ENCODE results near the gene TMEM63A.
A peak's percentile ranks its signal among the peaks of the same experiment; 100 is the strongest.

Gene TMEM63A

GRCh38 chr1:225847610-225848009 lies 34.6 kb downstream of the TMEM63A start:
- no peak for DNase-seq (ENCODE audit: low read depth, low spot score)
- in situ Hi-C loops (cut with HindIII; ENCODE audit: low sequenced_read_pairs), result no loop called here
- TF ChIP-seq CTCF (IDR thresholded peaks at IDR 0.05; ENCODE audit: low read depth, low read length), result no peak
- H3K4me3 ChIP-seq (ENCODE audit: low read depth, low read length), result no peak overlapping the region

DNA sequence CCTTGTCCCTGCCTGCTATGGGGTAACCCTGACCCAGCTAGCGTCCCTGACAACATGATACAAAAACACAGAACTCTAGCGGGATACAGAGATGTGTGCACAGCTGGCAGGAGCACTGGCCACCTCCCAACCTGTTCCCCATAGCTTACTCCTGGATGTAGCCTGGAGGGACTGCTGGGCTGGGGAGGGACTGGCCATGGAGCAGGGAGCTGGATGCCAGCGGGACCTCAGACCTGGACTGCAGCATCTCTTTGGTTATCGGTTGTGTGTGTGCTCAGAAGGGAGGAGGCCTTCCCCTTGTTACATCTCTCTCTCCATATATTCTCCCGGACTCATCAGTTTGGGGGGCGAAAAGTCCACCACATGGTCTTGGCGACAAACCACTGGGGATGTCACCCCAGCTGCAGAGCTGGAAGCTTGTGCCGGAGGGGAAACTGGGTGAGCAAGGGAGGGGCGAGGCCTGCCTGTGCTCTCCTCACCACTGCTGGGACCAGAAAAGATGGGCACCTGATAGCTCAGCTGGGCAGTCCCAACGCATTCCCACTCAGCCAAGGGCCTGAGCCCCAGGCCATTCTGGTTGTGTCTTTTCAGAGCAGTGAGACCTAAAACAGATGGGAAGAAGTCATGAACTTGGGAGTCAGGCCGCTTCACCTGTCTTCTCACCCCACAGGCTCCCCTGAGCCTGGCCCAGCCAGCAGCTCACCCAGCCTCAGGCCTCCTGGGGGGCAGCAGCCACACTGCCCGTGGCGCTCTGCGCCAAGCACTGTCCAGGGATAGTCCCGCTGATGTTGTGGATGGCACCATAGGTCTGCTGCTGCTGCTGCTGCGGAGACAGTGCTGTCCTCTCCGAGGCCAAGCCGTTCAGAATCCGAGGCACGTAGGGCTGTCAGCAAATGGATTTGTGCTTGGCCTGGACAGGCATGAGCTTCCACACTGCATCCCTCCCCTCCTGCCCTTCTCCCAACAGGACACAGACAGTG lies 35.6 kb downstream of the TMEM63A start:
- in situ Hi-C loops (cut with HindIII; ENCODE audit: low sequenced_read_pairs), result no loop called here
- H3K4me3 ChIP-seq (ENCODE audit: low read depth, low read length), result no peak overlapping the region
- no peak for DNase-seq (ENCODE audit: low read depth, low spot score)
- no peak for TF ChIP-seq CTCF (IDR thresholded peaks at IDR 0.05; ENCODE audit: low read depth, low read length)

DNA sequence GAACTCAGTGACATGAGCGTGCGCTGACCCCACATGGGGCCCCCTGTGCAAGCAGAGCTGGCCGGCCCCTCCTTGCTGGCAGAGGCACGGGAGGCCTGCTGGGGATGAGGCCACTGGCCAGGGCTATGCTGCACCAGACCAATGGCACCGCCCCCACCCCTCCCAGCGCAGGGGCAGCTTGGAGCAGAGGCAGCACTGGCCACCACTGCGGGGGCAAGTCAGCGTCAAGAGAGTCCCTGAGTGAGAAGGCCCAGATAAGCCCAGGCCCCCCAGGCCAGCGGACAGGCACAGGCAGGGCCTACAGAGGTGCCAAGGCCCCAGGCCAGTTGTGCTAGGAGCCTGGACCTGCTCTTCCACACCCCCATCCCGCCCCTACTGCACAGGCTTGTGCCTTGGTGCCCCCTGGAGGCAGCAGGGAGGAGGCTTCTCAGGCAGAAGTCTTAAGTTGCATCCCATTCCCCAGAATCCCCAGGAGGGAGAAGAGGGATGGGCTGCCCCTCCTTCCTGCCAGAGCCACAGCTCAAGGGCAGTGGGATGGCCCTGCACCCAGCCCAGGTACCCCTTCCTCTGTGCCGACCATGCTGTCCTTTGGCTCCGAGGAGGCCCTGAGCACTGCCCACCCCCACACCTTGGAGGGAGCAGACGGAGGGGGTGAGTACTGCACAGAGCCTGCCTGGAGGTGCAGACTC lies 36.5 kb downstream of the TMEM63A start:
- peak; percentile 84 for DNase-seq (ENCODE audit: low read depth, low spot score)
- in situ Hi-C loops (cut with HindIII; ENCODE audit: low sequenced_read_pairs), result no loop called here
- no peak overlapping the region for H3K4me3 ChIP-seq (ENCODE audit: low read depth, low read length)
- peak; percentile 91 for TF ChIP-seq CTCF (IDR thresholded peaks at IDR 0.05; ENCODE audit: low read depth, low read length)

GRCh38 chr1:225845097-225845496 lies 37.1 kb downstream of the TMEM63A start:
- no peak for DNase-seq (ENCODE audit: low read depth, low spot score)
- no peak for TF ChIP-seq CTCF (IDR thresholded peaks at IDR 0.05; ENCODE audit: low read depth, low read length)
- H3K4me3 ChIP-seq (ENCODE audit: low read depth, low read length), result no peak overlapping the region
- in situ Hi-C loops (cut with HindIII; ENCODE audit: low sequenced_read_pairs), result no loop called here

DNA sequence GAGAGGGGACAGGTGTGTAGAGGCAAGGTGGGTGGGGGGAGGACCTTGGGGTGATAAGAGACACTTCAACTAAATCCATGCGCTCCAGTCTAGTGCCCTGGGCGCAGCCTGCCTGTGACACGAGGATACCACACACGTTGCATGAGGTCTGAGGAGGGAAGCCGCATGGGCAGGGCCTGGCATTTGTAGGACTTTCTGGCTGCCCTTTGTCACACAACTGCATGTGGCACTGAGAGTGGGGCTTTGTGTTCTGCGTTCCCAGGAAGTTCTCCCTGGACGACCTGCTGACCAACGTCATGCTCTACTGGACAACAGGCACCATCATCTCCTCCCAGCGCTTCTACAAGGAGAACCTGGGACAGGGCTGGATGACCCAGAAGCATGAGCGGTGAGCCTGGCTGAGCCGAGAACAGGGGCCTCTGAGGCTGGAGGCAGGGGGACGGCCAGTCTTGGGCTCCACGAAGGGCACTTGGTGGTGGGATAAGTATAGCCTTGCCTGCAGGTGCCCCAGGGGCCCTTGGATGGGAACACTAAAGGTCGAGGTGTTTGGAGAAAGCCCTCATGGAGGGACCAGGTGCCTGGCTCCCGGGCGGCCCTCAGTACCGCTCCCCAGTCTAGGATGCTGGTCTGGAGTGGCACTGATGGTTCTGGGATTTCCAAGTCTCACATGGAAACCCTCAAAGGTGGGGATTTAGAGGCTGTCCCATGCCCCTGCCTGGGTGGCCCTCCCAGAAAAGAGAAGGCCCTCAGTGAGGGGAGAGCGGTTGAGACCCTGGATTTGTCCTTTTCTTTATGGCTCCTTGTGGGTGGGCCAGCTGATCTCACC lies 37.7 kb downstream of the TMEM63A start:
- H3K4me3 ChIP-seq (ENCODE audit: low read depth, low read length), result no peak overlapping the region
- DNase-seq (ENCODE audit: low read depth, low spot score), result no peak
- no peak for TF ChIP-seq CTCF (IDR thresholded peaks at IDR 0.05; ENCODE audit: low read depth, low read length)
- in situ Hi-C loops (cut with HindIII; ENCODE audit: low sequenced_read_pairs), result no loop called here

GRCh38 chr1:225843426-225843795 lies 38.8 kb downstream of the TMEM63A start:
- in situ Hi-C loops (cut with HindIII; ENCODE audit: low sequenced_read_pairs), result no loop called here
- TF ChIP-seq CTCF (IDR thresholded peaks at IDR 0.05; ENCODE audit: low read depth, low read length), result no peak
- DNase-seq (ENCODE audit: low read depth, low spot score), result no peak
- no peak overlapping the region for H3K4me3 ChIP-seq (ENCODE audit: low read depth, low read length)

Data from astrocyte of the spinal cord (primary cell).